K562 (cell line): ENCODE data around the gene ARHGEF9. TPM values are rescaled to one million over a fixed set of nuclear protein-coding genes. Genes with fewer than 3 reads are reported as not detected.

Experiments
- ATAC-seq: fragments of 200-7000 bp; cut with Tn5 transposase; 3 replicates; pipeline ENCODE4 v1.9.1; 2020; ENCODE audit warnings: moderate library complexity
- BruUV-seq: library from RNA; stranded (reverse); fragments of 400-500 nt; replicated peaks from 2 replicates; lab custom pipeline; 2021; lab: Mats Ljungman, UMichigan
- CTCF ChIA-PET: fragments of 300-600 bp; formaldehyde crosslinking; extraction: SDS; loops from one replicate; lab custom pipeline; 2021; ENCODE audit warnings: low intra/inter-chr PET ratio; lab: Yijun Ruan, JAX
- POLR2A ChIA-PET: fragments of 300-600, 350-650 bp; sonication (Branson Sonifier 250); formaldehyde crosslinking; extraction: SDS; loops from one replicate; lab custom pipeline; 2021; ENCODE audit warnings: antibody characterized with exemption, inconsistent platforms; lab: Yijun Ruan, JAX
- DNase-seq, 4 experiments: peaks; one replicate each; pipeline versions ENCODE4 v3.0.0 to v3.0.0-alpha.2; 2011 to 2018; ENCODE audit warnings: low spot score in 3 of 4, mixed read lengths in 3 of 4; ENCODE audit errors: extremely low read depth in 1 of 4
- FAIRE-seq: peaks from 2 replicates; lab custom pipeline; 2011; peaks lifted over from hg19 to GRCh38; lab: Jason Lieb, UNC
- H2AFZ ChIP-seq: 2 replicates; pipeline ENCODE4 v1.6.0; 2011; ENCODE audit warnings: low read depth, low read length, control low read depth, inconsistent platforms
- H3K27ac ChIP-seq: fragments of 200-600 bp; 3 replicates; pipeline ENCODE4 v1.8.0; 2011; ENCODE audit warnings: low read depth, mild to moderate bottlenecking, control low read depth, inconsistent platforms, low read length, moderate library complexity, mixed read lengths; ENCODE audit errors: extremely low read depth
- H3K27me3 ChIP-seq, 2 experiments: fragments of 300-600 bp in 1 of 2; 2 replicates in 1 of 2; 3 replicates in 1 of 2; pipeline versions ENCODE4 v1.6.0 to v1.8.0; 2011; ENCODE audit warnings: inconsistent platforms in 2 of 2, low read length in 2 of 2, mild to moderate bottlenecking in 1 of 2, mixed read lengths in 1 of 2, moderate library complexity in 1 of 2; ENCODE audit not compliant: control insufficient read depth in 2 of 2, insufficient read depth in 2 of 2
- H3K36me3 ChIP-seq: fragments of 300-600 bp; 3 replicates; pipeline ENCODE4 v1.8.0; 2011; ENCODE audit warnings: mild to moderate bottlenecking, low read length, inconsistent platforms; ENCODE audit not compliant: control insufficient read depth, insufficient read depth
- H3K4me1 ChIP-seq, 2 experiments: fragments of 200-600 bp in 1 of 2; replicated peaks in 1 of 2; 2 replicates in 1 of 2; 3 replicates in 1 of 2; pipeline versions ENCODE4 v1.5.1 to v1.8.0; 2011; ENCODE audit warnings: inconsistent platforms in 2 of 2, low read length in 2 of 2, mild to moderate bottlenecking in 1 of 2, mixed read lengths in 1 of 2, moderate library complexity in 1 of 2; ENCODE audit not compliant: control insufficient read depth in 2 of 2, insufficient read depth in 2 of 2
- H3K4me2 ChIP-seq: 2 replicates; pipeline ENCODE4 v1.6.1; 2011; ENCODE audit warnings: low read length, control low read depth, inconsistent platforms, mixed read lengths; ENCODE audit not compliant: insufficient read depth
- H3K4me3 ChIP-seq: fragments of 200-600 bp; sonication (generic), shearing (Covaris generic); 2 replicates; pipeline ENCODE4 v1.5.1; 2016; ENCODE audit warnings: control low read depth, inconsistent platforms
- H3K79me2 ChIP-seq: fragments of 200-600 bp; 3 replicates; pipeline ENCODE4 v1.8.0; 2011; ENCODE audit warnings: low read length, inconsistent platforms; ENCODE audit not compliant: control insufficient read depth, insufficient read depth
- H3K9ac ChIP-seq, 2 experiments: 2 replicates each; pipeline versions ENCODE4 v1.6.0 to v1.6.1; 2011; ENCODE audit warnings: low read depth in 2 of 2, low read length in 2 of 2, control low read depth in 1 of 2, inconsistent platforms in 1 of 2, mild to moderate bottlenecking in 1 of 2, mixed read lengths in 1 of 2; ENCODE audit not compliant: insufficient read depth in 1 of 2
- H3K9me1 ChIP-seq: one replicate; pipeline ENCODE4 v1.6.0; 2011; ENCODE audit warnings: inconsistent platforms, mild to moderate bottlenecking, low read length, moderate library complexity; ENCODE audit not compliant: control insufficient read depth, insufficient read depth
- H3K9me3 ChIP-seq: replicated peaks from 2 replicates; pipeline ENCODE4 v1.5.1; 2011; ENCODE audit warnings: low read depth, low read length, inconsistent platforms; ENCODE audit not compliant: control insufficient read depth, insufficient read depth
- H4K20me1 ChIP-seq: replicated peaks from 2 replicates; pipeline ENCODE4 v1.6.1; 2011; ENCODE audit warnings: low read length, inconsistent platforms, mixed read lengths; ENCODE audit not compliant: control insufficient read depth, insufficient read depth
- CREB3L1 ChIP-seq: fragments of 450-650 bp; IDR thresholded peaks from 2 replicates; pipeline ENCODE4 v1.6.1; 2014; ENCODE audit warnings: low read depth, mild to moderate bottlenecking, moderate library complexity, borderline replicate concordance
- ETS1 ChIP-seq: conservative IDR thresholded peaks from 2 replicates; pipeline ENCODE4 v1.6.1; 2011; ENCODE audit warnings: low read depth, mild to moderate bottlenecking, low read length; ENCODE audit not compliant: control insufficient read depth
- FOXJ2 ChIP-seq: fragments of 200-800 bp; sonication (Bioruptor generic); IDR thresholded peaks from 2 replicates; pipeline ENCODE4 v1.6.1; 2016; ENCODE audit warnings: missing genetic modification characterization, missing compliant biosample characterization
- HSF4 ChIP-seq: fragments of 250-450 bp; sonication (Bioruptor Pico); IDR thresholded peaks from 2 replicates; pipeline ENCODE4 v2.1.2; 2022; ENCODE audit warnings: mild to moderate bottlenecking, moderate library complexity, borderline replicate concordance
- KAT7 ChIP-seq: sonication (generic); formaldehyde crosslinking; IDR thresholded peaks from 2 replicates; pipeline ENCODE4 v1.8.0; 2022; ENCODE audit warnings: missing genetic modification reagents, mild to moderate bottlenecking, borderline replicate concordance
- MAFG ChIP-seq: fragments of 450-650 bp; conservative IDR thresholded peaks from 2 replicates; pipeline ENCODE4 v1.6.1; 2016; ENCODE audit warnings: missing genetic modification characterization, missing compliant biosample characterization
- NFIC ChIP-seq: fragments of 450-650 bp; IDR thresholded peaks from 2 replicates; pipeline ENCODE4 v1.6.1; 2017; ENCODE audit warnings: mild to moderate bottlenecking, inconsistent platforms
- SIX5 ChIP-seq, 2 experiments: IDR thresholded peaks; 2 replicates each; pipeline ENCODE4 v1.6.1; 2011; ENCODE audit warnings: low read length in 2 of 2, borderline replicate concordance in 1 of 2, low read depth in 1 of 2, mild to moderate bottlenecking in 1 of 2, moderate library complexity in 1 of 2; ENCODE audit not compliant: insufficient read depth in 1 of 2
- SMAD4 ChIP-seq: fragments of 250-450 bp; sonication (Bioruptor Pico); conservative IDR thresholded peaks from 2 replicates; pipeline ENCODE4 v1.8.0; 2021; ENCODE audit warnings: inconsistent platforms, mild to moderate bottlenecking, moderate library complexity
- SUPT5H ChIP-seq: fragments of 450-650 bp; IDR thresholded peaks from 2 replicates; pipeline ENCODE4 v1.6.1; 2016
- ZBTB49 ChIP-seq: sonication (generic); formaldehyde crosslinking; IDR thresholded peaks from 2 replicates; pipeline ENCODE4 v1.8.0; 2022; ENCODE audit warnings: missing genetic modification reagents, mild to moderate bottlenecking, borderline replicate concordance
- WGBS: fragments of 100-300 bp; shearing (Covaris generic); methylation state at CpG from one replicate; pipeline ENCODE4 v1.1.6; 2016; ENCODE audit warnings: low coverage, mixed read lengths; ENCODE audit not compliant: insufficient coverage; ENCODE audit errors: missing lambda C conversion rate; 5-methylcytosine and 5-hydroxymethylcytosine counted together
- in situ Hi-C: fragments of 300-500 bp; cut with MboI; formaldehyde crosslinking; loops from 4 replicates; pipeline ENCODE4 v1.15.0; 2018; ENCODE audit warnings: inconsistent platforms, mixed read lengths
- intact Hi-C: fragments of 100-400 bp; cut with micrococcal nuclease; formaldehyde crosslinking; loops from 2 replicates; pipeline ENCODE4 v1.14.2; 2022
- polyA plus RNA-seq, 8 experiments: library from polyadenylated mRNA; depleted of rRNA in 4 of 8; stranded (reverse) in 5 of 8; unstranded in 3 of 8; fragments of >200 nt; fragmentation: Nextera tagmentation in 2 of 8; fragmentation: Illumina TruSeq in 1 of 8; extraction: Ambion mirVana in 2 of 8; extraction: Trizol in 1 of 8; gene quantifications; 2 replicates each; pipeline versions ENCODE4 v1.2.1 to v1.2.3, GENCODE V29; 2011 to 2014; ENCODE audit warnings: inconsistent platforms in 1 of 8, missing spikeins in 1 of 8
- total RNA-seq, 7 experiments: library from RNA; depleted of rRNA in 6 of 7; stranded (reverse); fragments of >200 nt in 6 of 7; fragmentation: Illumina TruSeq in 2 of 7; extraction: Trizol in 2 of 7; gene quantifications; 2 replicates each; pipeline versions ENCODE4 v1.2.1 to v1.2.3, GENCODE V29; 2011 to 2021; ENCODE audit warnings: low replicate concordance in 1 of 7

ARHGEF9 gene
- total and polyA plus RNA-seq, 9 of the 15 experiments (the other 6 are each of a cell fraction or from before 2014, with no cell fraction given) = 0.09 to 0.24 (median 0.15) TPM; not detected in 2

GRCh38 chrX:63743596-63743995 is 41.4 kb downstream of the ARHGEF9 start:
- CTCF ChIA-PET = no interaction called here
- H4K20me1 ChIP-seq = no peaks in the 10 kb centered on the region
- H3K4me1 ChIP-seq = no peaks in the 10 kb centered on the region
- BruUV-seq = no TSS peak
- intact Hi-C loops = no loop called here
- H3K4me3 ChIP-seq = no peak overlapping the region
- peak; percentile 30; the same call in 1 of the 2 replicates for TF ChIP-seq NFIC
- TF ChIP-seq FOXJ2 = no peak
- in situ Hi-C loops = no loop called here
- H3K9ac ChIP-seq = no peak overlapping the region
- ATAC-seq = no peak
- H3K27me3 ChIP-seq = no peaks in the 10 kb centered on the region
- H3K36me3 ChIP-seq = no peaks in the 10 kb centered on the region
- no peak overlapping the region for H2AFZ ChIP-seq
- POLR2A ChIA-PET = no interaction called here
- H3K79me2 ChIP-seq = no peaks in the 10 kb centered on the region
- H3K4me2 ChIP-seq = no peak overlapping the region
- no peak for DNase-seq
- H3K9me3 ChIP-seq = no peaks in the 10 kb centered on the region
- WGBS = 0% methylated on average over 2 of the region's 2 CpGs
- no peak for FAIRE-seq
- H3K9me1 ChIP-seq = no peaks in the 10 kb centered on the region
- H3K27ac ChIP-seq = no peak overlapping the region

GRCh38 chrX:63740382-63740781 is 44.6 kb downstream of the ARHGEF9 start:
- H2AFZ ChIP-seq = no peak overlapping the region
- TF ChIP-seq SIX5 (IDR thresholded peaks at IDR 0.05; ENCODE audit: borderline replicate concordance in 1 of 2, insufficient read depth in 1 of 2, low read depth in 1 of 2, low read length in 2 of 2) = no peak
- no peak for TF ChIP-seq MAFG (tag)
- TF ChIP-seq ZBTB49 (CRISPR knock-in tag) = no peak
- TF ChIP-seq ETS1 = no peak
- TF ChIP-seq CREB3L1 = no peak
- no peak for TF ChIP-seq KAT7 (CRISPR knock-in tag)
- TF ChIP-seq SMAD4 (CRISPR knock-in tag) = no peak
- TF ChIP-seq SUPT5H = no peak
- no peak for TF ChIP-seq HSF4

More at GRCh38 chrX:63740382-63740781, 44.6 kb downstream of the ARHGEF9 start:
- Histone ChIP-seq H3K4me3 (no peak overlapping the region), H3K36me3 (no peaks in the 10 kb centered on the region), H4K20me1 (no peaks in the 10 kb centered on the region), H3K9me3 (no peaks in the 10 kb centered on the region), H3K9me1 (no peaks in the 10 kb centered on the region), H3K27me3 (no peaks in the 10 kb centered on the region), H3K27ac (no peak overlapping the region), H3K4me1 (no peaks in the 10 kb centered on the region), H3K4me2 (no peak overlapping the region), H3K79me2 (no peaks in the 10 kb centered on the region), H3K9ac (no peak overlapping the region)
- 0% methylated on average over 2 of the region's 2 CpGs for WGBS
- FAIRE-seq (no peak), DNase-seq (no peak), ATAC-seq (no peak)
- BruUV-seq = no TSS peak
- CTCF ChIA-PET = no interaction called here
- in situ Hi-C loops = no loop called here
- POLR2A ChIA-PET = interaction anchor here (0.7 kb wide), 1 partner anchor 682 kb away, joined by 3 read pairs; no protein-coding TSS in a partner anchor
- intact Hi-C loops = no loop called here
